ENCODE measurements around the gene CTR9. TPM values are rescaled to one million over a fixed set of nuclear protein-coding genes. Genes with fewer than 3 reads are reported as not detected.

Gene CTR9
- total and polyA plus RNA-seq, 2 experiments from 2014 or later, result 29.0 to 32.7 TPM

DNA sequence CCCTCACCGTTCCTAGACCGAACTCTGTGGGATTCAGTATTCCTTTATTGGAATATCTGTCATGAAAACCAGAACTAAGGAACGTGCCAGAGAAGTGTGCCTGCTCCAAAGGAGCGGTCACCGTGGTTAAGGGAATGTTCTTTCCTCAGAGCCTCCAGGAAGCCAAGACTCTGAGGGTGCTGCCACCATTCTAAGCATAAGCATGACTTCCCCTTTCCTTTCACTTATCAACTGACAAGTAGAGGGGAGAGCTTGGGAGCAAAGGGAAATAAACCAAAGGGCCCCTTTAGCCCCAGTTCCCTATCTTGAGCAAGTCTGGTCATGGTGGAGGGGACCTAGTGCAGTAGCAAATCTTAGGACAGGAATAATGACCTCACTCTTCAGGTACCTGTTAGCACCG lies 26.8 kb downstream of the CTR9 start (continued):
- TF ChIP-seq, protein P1, sequence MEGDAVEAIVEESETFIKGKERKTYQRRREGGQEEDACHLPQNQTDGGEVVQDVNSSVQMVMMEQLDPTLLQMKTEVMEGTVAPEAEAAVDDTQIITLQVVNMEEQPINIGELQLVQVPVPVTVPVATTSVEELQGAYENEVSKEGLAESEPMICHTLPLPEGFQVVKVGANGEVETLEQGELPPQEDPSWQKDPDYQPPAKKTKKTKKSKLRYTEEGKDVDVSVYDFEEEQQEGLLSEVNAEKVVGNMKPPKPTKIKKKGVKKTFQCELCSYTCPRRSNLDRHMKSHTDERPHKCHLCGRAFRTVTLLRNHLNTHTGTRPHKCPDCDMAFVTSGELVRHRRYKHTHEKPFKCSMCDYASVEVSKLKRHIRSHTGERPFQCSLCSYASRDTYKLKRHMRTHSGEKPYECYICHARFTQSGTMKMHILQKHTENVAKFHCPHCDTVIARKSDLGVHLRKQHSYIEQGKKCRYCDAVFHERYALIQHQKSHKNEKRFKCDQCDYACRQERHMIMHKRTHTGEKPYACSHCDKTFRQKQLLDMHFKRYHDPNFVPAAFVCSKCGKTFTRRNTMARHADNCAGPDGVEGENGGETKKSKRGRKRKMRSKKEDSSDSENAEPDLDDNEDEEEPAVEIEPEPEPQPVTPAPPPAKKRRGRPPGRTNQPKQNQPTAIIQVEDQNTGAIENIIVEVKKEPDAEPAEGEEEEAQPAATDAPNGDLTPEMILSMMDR (conservative IDR thresholded peaks at IDR 0.05; ENCODE audit: low read depth in 2 of 2), result no peak
- TF ChIP-seq, protein P2, sequence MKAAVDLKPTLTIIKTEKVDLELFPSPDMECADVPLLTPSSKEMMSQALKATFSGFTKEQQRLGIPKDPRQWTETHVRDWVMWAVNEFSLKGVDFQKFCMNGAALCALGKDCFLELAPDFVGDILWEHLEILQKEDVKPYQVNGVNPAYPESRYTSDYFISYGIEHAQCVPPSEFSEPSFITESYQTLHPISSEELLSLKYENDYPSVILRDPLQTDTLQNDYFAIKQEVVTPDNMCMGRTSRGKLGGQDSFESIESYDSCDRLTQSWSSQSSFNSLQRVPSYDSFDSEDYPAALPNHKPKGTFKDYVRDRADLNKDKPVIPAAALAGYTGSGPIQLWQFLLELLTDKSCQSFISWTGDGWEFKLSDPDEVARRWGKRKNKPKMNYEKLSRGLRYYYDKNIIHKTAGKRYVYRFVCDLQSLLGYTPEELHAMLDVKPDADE (IDR thresholded peaks at IDR 0.05), result no peak
- TF ChIP-seq NANOG (IDR thresholded peaks at IDR 0.05; ENCODE audit: borderline replicate concordance), result no peak

DNA sequence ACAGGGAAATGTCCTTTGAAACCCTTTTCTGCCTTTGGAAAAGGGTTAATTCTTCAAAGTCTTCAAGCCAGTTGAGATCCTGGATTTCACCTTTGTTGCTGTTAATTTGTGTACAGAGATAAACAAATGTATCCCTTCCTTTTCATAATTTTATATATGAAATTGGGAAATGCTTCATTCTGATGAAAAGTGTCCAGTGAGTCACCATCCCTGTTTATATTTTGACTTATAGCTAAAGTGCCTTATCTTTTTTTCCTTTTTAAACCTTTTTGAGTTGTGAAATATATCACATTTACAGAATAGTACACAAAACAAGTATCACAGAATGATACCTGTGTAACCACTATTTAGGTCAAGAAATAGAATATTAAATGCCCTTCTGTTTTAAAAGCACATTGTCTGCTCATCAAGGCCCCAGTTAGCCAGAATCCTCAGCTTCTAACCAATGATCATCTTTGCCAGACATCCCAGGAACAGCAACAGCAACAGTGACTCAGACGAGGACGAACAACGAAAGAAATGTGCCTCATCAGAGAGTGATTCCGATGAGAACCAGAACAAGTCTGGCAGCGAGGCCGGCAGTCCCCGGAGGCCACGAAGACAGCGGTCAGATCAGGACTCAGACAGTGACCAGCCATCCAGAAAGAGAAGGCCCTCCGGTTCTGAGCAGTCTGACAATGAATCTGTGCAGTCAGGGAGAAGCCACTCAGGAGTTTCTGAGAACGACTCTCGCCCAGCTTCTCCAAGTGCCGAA lies 27.3 kb downstream of the CTR9 start:
- H3K27me3 ChIP-seq (ENCODE audit: insufficient read depth), result no peaks in the 10 kb centered on the region
- Mint-ChIP-seq H3K36me3 (ENCODE audit: low read depth) (peaks cover 46% of the 10 kb centered on the region), H3K4me1 (peaks cover 4% of the 10 kb centered on the region; the same call in 1 of the 3 replicates), H3K27ac (peak overlapping the region; percentile 41; the same call in 1 of the 2 replicates), H3K27me3 (ENCODE audit: insufficient read depth, low read depth, poor library complexity) (no peaks in the 10 kb centered on the region), H3K9me3 (no peaks in the 10 kb centered on the region), H3K4me3 (no peak overlapping the region)
- no peaks in the 10 kb centered on the region for H3K4me1 ChIP-seq (ENCODE audit: insufficient read depth)
- DNase-seq (ENCODE audit: low spot score) (no peak), ATAC-seq (no peak)
- H3K4me2 ChIP-seq, result no peak overlapping the region
- no peak overlapping the region for H3K4me3 ChIP-seq
- 0 out of 2 replicates have a peak overlapping the region, but pooled peaks have one; percentile 6 for H3K27ac ChIP-seq (ENCODE audit: low read depth)
- peaks cover 21% of the 10 kb centered on the region for H3K36me3 ChIP-seq (ENCODE audit: insufficient read depth)
- no peaks in the 10 kb centered on the region for H3K79me2 ChIP-seq (replicated peaks; ENCODE audit: insufficient read depth)
- H2AFZ ChIP-seq, result no peak overlapping the region
- no peaks in the 10 kb centered on the region; the same call in 1 of the 2 replicates for H4K20me1 ChIP-seq (replicated peaks; ENCODE audit: insufficient read depth)
- H3F3A ChIP-seq (replicated peaks; ENCODE audit: low read depth), result no peaks in the 10 kb centered on the region
- no peaks in the 10 kb centered on the region for H3K9me2 ChIP-seq (ENCODE audit: insufficient read depth)
- TF ChIP-seq, protein P1 (conservative IDR thresholded peaks at IDR 0.05; ENCODE audit: low read depth in 2 of 2), result no peak
- TF ChIP-seq NANOG (IDR thresholded peaks at IDR 0.05; ENCODE audit: borderline replicate concordance), result no peak
- TF ChIP-seq CREB1 (CRISPR knock-in tag; IDR thresholded peaks at IDR 0.05; ENCODE audit: low read depth), result no peak
- TF ChIP-seq, protein P2 (IDR thresholded peaks at IDR 0.05), result no peak
- no peak for TF ChIP-seq ZNF331 (CRISPR knock-in tag; IDR thresholded peaks at IDR 0.05; ENCODE audit: low read depth)
- TF ChIP-seq POLR2AphosphoS5 (IDR thresholded peaks at IDR 0.05; ENCODE audit: low read depth), result no peak
- TF ChIP-seq ZNF114 (CRISPR knock-in tag; IDR thresholded peaks at IDR 0.05), result no peak
- TF ChIP-seq, protein P3, sequence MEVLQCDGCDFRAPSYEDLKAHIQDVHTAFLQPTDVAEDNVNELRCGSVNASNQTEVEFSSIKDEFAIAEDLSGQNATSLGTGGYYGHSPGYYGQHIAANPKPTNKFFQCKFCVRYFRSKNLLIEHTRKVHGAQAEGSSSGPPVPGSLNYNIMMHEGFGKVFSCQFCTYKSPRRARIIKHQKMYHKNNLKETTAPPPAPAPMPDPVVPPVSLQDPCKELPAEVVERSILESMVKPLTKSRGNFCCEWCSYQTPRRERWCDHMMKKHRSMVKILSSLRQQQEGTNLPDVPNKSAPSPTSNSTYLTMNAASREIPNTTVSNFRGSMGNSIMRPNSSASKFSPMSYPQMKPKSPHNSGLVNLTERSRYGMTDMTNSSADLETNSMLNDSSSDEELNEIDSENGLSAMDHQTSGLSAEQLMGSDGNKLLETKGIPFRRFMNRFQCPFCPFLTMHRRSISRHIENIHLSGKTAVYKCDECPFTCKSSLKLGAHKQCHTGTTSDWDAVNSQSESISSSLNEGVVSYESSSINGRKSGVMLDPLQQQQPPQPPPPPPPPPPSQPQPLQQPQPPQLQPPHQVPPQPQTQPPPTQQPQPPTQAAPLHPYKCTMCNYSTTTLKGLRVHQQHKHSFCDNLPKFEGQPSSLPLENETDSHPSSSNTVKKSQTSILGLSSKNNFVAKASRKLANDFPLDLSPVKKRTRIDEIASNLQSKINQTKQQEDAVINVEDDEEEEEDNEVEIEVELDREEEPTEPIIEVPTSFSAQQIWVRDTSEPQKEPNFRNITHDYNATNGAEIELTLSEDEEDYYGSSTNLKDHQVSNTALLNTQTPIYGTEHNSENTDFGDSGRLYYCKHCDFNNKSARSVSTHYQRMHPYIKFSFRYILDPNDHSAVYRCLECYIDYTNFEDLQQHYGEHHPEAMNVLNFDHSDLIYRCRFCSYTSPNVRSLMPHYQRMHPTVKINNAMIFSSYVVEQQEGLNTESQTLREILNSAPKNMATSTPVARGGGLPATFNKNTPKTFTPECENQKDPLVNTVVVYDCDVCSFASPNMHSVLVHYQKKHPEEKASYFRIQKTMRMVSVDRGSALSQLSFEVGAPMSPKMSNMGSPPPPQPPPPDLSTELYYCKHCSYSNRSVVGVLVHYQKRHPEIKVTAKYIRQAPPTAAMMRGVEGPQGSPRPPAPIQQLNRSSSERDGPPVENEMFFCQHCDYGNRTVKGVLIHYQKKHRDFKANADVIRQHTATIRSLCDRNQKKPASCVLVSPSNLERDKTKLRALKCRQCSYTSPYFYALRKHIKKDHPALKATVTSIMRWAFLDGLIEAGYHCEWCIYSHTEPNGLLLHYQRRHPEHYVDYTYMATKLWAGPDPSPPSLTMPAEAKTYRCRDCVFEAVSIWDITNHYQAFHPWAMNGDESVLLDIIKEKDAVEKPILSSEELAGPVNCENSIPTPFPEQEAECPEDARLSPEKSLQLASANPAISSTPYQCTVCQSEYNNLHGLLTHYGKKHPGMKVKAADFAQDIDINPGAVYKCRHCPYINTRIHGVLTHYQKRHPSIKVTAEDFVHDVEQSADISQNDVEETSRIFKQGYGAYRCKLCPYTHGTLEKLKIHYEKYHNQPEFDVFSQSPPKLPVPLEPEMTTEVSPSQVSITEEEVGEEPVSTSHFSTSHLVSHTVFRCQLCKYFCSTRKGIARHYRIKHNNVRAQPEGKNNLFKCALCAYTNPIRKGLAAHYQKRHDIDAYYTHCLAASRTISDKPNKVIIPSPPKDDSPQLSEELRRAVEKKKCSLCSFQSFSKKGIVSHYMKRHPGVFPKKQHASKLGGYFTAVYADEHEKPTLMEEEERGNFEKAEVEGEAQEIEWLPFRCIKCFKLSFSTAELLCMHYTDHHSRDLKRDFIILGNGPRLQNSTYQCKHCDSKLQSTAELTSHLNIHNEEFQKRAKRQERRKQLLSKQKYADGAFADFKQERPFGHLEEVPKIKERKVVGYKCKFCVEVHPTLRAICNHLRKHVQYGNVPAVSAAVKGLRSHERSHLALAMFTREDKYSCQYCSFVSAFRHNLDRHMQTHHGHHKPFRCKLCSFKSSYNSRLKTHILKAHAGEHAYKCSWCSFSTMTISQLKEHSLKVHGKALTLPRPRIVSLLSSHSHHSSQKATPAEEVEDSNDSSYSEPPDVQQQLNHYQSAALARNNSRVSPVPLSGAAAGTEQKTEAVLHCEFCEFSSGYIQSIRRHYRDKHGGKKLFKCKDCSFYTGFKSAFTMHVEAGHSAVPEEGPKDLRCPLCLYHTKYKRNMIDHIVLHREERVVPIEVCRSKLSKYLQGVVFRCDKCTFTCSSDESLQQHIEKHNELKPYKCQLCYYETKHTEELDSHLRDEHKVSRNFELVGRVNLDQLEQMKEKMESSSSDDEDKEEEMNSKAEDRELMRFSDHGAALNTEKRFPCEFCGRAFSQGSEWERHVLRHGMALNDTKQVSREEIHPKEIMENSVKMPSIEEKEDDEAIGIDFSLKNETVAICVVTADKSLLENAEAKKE (CRISPR knock-in tag; IDR thresholded peaks at IDR 0.05), result no peak
- no peak for TF ChIP-seq EZH2phosphoT487 (IDR thresholded peaks at IDR 0.05; ENCODE audit: unreplicated experiment)
- no peak for TF ChIP-seq STAT1 (IDR thresholded peaks at IDR 0.05; ENCODE audit: unreplicated experiment)
- no peak for TF ChIP-seq EZH2 (IDR thresholded peaks at IDR 0.05; ENCODE audit: low read depth, unreplicated experiment)

Measured in GM23338 (cell line).